SH-SY5Y (cell line): ENCODE data around the gene SLC9A9.

Experiments used
- GATA2 ChIP-seq: IDR thresholded peaks from 2 replicates; pipeline ENCODE4 v1.6.1; 2011; ENCODE audit warnings: mild to moderate bottlenecking, low read depth, low read length
- GATA3 ChIP-seq: IDR thresholded peaks from 2 replicates; pipeline ENCODE4 v1.6.1; 2011; ENCODE audit warnings: low read depth, mild to moderate bottlenecking, low read length, moderate library complexity

The SLC9A9 gene

GRCh38 chr3:143605233-143605950 is 242.9 kb downstream of the SLC9A9 start:
- no peak for TF ChIP-seq GATA3
- no peak for TF ChIP-seq GATA2

GRCh38 chr3:143604402-143605185 is 243.7 kb downstream of the SLC9A9 start:
- TF ChIP-seq GATA2 (no peak), GATA3 (no peak)

- no peak for TF ChIP-seq GATA3
- TF ChIP-seq GATA2, result no peak
Measured at GRCh38 chr3:143603774-143604173, 244.5 kb downstream of the SLC9A9 start.

GRCh38 chr3:143601723-143602484 is 246.4 kb downstream of the SLC9A9 start:
- TF ChIP-seq GATA3 (no peak), GATA2 (no peak)

- TF ChIP-seq GATA2 (no peak), GATA3 (no peak)
Measured at GRCh38 chr3:143600756-143601718, 247.2 kb downstream of the SLC9A9 start.

- TF ChIP-seq GATA2, result no peak
- no peak for TF ChIP-seq GATA3
Measured at GRCh38 chr3:143597774-143598652, 250.3 kb downstream of the SLC9A9 start.

GRCh38 chr3:143596957-143597642 is 251.2 kb downstream of the SLC9A9 start:
- TF ChIP-seq GATA3, result no peak

- TF ChIP-seq GATA3, result no peak
- TF ChIP-seq GATA2, result no peak
Measured at GRCh38 chr3:143595456-143596077, 252.7 kb downstream of the SLC9A9 start.

GRCh38 chr3:143594206-143594605 is 254.1 kb downstream of the SLC9A9 start:
- no peak for TF ChIP-seq GATA3
- TF ChIP-seq GATA2, result no peak

GRCh38 chr3:143590660-143591059 is 257.6 kb downstream of the SLC9A9 start:
- no peak for TF ChIP-seq GATA2
- no peak for TF ChIP-seq GATA3

- TF ChIP-seq GATA2 (no peak), GATA3 (no peak)
Measured at GRCh38 chr3:143586576-143586975, 261.7 kb downstream of the SLC9A9 start.

- TF ChIP-seq GATA3, result no peak
- no peak for TF ChIP-seq GATA2
Measured at GRCh38 chr3:143585720-143586456, 262.4 kb downstream of the SLC9A9 start.
